ENCODE data around the gene RASD1.
"Not testable (repeated sequence)": the region's sequence is repeated elsewhere in the genome, so short reads cannot be mapped to it uniquely, and the experiment has no call there.

RASD1 gene

DNA sequence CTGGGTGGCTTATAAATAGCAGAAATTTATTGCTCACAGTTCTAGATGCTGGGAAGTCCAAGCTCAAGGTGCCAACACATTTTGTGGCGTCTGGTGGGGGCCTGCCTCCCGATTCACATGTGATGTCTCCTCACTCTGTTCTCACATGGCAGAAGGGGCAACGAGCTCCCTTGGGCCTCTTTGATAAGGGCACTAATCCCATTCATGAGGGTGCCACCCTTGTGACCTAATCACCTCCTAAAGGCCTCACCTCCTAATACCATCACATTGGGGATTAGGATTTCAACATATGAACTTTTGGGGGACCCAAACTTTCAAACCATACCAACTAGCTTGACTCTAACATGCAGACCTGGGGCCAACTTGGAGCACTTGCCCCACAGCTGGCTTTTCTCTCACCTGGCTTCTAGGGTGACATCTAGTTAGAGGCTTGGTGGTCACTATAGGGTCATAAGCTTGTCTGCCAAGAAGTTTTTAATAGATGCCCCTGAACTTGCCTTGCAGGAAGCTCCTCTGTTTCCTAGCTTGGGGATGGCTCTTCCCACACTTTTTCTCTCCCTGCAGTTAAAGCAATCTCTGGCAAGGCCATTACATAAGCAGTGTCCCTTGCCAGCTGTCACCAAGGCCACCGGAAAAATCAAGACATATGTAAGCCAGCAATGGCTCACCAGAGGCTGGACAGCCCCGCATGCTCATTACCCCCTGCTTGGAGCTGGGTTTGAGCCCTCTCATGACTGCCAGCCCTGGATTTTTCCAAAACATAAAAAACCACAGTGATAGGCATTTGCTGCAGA, 27.8 kb downstream of the RASD1 start:
- no peak for DNase-seq

DNA sequence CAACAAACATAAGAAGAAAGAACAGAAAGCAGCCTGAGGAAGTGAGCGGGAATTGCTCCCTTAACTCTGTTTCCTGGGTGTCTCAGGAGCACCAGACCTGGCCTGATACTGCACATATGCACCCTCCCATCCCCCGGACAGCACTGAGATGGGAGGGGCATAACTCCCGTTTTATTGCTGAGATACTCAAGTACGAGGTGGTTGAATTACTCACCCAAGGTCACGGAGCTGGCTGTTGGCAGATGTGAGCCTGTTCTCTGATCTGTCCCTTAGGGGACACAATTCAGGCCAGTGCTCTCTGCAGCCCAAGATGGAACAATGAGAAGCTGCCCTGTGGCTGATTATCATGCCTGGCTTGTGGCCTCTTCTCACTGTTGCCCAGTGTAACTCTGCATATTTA, 28.5 kb downstream of the RASD1 start:
- no peak for DNase-seq

DNA sequence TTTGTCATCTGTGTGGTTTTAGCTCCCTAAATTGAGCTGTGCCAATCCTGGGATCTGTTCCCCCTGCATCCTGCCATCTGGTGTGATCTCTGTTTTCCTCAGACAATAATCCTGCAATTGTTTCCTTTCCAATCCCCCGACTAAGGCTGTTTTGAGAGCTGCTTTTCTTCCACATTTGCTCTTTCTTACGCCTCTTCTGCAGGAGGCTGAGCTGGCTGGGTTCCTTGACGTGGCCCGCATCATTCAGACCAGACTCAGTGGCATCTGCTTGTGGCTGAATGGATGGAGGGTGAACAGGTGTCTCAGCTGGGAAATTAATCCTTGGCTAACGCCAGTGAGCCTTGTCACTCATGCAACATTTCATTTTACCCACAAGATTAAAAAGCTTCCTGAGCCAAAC, 29.2 kb downstream of the RASD1 start:
- no peak for DNase-seq

DNA sequence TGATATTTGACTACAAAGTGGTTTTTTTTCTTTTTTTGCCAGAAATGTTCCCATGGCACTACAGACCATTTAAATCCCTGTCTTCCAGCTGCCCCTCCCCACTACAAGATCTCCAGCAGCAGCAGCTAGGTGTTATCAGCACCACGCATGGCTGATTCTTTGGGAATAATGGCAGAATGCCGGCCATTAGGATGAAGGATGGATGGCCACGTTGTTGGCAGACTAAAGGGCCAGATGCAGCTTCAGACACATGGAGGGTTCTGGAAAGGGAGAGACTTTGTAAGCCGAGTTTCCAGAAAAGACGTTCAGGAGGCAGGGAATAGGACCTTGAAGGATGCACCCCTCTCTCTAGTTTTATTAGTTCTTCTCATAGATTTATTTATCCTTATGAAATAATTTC, 29.7 kb downstream of the RASD1 start:
- no peak for DNase-seq

DNA sequence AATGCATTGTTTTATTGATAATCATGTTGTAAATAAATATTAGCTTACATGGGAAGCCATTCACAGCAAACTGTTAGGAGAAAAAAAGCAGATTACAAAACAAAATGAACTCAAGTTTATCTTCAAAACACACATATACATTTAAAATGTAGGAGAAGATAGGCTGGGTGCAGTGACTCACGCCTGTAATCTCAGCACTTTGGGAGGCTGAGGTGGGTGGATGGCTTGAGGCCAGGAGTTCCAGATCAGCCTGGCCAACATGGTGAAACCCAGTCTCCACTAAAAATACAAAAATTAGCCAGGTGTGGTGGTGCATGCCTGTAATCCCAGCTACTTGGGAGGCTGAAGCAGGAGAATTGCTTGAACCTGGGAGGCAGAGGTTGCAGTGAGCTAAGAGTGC, 30.3 kb downstream of the RASD1 start:
- DNase-seq, result not testable (repeated sequence)

DNA sequence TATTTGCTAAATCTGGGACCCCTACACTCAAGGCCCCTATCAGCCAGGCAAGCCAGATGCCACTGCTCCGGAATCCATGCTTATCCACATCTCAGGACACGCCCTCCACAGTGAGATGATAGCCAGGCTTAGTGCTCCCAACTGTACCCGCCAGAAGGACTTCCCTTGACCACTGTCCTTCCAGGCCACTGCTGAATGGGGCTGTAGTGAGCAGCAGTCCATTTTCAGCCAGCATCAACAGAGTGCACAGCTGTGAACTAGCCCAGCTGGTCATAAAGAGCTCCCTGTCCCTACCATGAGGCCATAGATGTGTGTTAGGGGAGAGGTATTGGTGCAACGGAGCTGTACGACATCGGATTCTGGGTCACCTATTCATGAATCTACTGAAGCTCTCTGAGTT, 32.4 kb downstream of the RASD1 start:
- DNase-seq, result no peak

DNA sequence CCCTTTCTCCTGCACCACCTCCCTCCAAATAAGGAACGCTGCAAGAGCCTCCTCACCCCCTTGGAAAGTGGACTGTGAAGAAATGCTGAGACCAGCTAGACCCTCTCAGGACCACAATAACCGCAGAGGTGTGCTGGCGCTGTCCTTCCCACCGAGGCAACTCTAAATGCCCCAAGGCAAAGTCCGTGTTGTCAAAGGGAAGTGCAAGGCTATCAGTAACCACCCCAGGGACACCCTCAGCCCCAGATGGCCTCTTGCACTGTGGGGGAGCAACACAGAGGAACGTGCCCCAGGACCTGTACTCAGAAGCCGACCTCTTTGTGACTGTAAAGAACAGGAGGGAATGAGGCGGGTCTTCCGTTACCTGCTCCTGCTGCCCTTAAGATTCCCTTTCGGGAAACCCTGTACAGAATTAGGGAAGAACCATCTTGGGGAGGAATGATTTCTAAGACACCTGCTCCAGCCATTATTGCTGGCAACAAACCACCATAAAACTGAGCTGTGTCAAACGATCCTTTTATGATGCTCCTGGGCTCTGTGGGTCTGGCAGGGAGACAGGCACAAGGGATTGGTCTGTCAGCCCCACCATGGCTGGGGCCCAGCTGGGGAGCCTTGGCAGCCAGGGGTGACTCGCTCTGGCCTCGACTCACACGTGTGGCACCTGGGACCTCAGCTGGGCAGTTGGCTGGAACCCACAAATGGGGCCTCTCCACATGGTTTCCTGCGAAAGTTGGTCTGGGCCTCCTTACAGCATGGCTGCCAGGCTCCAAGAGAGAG, 34.0 kb downstream of the RASD1 start:
- DNase-seq, result no peak

DNA sequence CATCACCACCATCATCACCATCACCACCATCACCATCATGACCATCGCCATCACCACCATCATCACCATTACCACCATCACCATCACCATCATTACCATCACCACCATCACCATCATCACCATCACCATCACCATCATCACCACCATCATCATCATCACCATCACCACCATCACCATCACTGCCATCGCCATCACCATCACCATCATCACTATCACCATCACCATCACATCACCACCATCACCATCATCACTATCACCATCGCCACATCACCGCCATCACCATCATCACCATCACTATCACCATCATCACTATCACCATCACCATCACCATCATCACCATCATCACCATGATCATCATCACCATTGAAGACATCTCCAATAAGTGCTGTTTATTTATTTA, 36.2 kb downstream of the RASD1 start:
- no peak for DNase-seq

DNA sequence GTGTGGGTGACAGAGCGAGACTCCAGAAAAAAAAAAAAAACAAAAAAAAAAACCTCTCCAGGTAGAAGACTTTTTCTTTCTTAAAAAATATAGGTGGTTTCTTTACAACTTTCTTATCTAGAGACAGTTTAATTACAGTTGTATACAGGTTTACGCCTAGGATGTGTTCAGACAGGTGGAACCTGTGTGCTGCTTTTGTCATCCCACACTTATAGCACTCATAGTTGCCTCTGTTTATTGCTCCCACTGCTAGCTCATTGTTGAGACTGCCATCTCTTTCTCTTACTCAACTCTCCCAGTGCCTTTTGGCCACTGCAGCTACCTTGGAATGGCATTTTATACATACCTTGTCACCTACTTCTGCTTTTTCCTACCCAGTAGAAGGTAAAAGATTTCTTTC, 38.5 kb downstream of the RASD1 start:
- no peak for DNase-seq

DNA sequence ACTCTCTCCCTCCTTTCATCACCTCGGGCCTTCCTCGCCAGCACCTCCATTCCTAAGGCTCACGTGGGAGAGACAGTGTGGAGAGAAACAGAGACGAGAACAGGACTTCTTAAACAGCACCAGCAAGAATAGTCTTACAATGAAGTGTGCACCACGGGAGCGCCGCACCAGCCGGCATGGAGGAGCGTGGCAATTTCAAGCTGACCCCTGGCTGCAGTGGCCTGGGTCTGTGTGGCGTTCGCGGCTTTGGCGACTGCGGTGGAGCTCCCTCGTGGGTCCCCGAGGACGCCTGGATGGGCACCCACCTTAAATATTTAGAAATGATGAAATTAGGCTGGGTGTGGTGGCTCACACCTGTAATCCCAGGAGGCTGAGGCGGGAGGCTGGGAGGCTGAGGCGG, 39.9 kb downstream of the RASD1 start:
- no peak for DNase-seq

DNA sequence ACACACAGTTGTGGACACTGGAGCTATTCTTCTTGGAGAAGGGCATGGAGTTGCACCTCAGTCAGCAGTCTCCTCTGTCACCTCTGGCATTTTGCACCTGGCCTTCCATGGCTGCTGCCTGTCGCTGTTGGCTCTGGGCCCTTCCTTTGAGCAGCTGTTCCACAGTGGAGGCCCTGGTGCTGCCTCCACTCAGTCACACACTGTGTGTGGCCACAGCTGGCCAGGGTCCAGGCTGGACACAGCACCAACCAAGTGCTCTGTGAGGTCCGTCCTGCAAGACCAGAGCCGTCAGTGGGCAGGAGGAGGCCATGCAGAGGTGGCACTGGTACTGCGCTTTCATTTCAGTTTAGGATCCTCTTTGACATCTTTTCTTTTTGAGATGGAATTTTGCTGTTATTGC, 41.0 kb downstream of the RASD1 start:
- no peak for DNase-seq

DNA sequence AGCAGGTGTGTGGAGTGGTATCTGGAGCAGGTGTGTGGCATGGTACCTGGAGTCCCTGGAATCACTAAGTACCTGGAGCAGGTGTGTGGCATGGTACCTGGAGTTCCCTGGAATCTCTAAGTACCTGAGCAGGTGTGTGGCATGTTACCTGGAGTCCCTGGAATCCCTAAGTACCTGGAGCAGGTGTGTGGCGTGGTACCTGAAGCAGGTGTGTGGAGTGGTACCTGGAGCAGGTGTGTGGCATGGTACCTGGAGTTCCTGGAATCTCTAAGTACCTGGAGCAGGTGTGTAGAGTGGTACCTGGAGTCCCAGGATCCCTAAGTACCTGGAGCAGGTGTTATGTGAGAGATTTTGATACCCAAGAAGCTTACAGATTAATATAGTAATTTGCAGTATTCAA, 41.5 kb downstream of the RASD1 start:
- not testable (repeated sequence) for DNase-seq

DNA sequence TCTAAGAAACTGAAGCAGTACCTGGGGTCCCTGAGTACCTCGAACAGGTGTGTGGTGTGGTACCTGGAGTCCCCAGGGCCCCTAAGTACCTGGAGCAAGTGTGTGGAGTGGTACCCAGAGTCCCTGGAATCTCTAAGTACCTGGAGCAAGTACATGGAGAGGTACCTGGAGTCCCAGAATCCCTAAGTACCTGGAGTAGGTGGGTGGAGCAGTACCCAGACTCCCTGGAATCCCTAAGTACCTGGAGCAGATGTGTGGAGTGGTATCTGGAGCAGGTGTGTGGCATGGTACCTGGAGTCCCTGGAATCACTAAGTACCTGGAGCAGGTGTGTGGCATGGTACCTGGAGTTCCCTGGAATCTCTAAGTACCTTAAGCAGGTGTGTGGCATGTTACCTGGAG, 41.9 kb downstream of the RASD1 start:
- no peak for DNase-seq

DNA sequence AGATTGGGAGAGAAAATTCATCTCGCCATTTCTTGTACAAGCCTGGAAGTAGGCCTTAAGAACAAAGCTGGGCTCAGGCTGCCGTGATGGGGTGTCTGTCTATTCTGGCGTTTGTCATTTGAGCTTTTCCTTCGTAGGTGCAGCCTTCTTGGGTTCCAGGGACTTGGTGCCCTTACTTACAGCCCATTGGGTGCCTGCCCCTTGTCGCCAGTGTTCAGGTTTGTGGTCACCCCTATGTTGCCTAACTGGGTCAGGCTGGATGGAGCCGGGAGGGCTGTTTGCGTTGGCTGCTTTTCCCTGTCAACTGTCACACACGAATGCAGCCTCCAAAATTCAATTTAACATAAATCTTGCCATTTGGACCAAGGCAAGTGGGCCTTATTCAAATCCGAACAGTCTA, 43.1 kb downstream of the RASD1 start:
- DNase-seq, result no peak

DNA sequence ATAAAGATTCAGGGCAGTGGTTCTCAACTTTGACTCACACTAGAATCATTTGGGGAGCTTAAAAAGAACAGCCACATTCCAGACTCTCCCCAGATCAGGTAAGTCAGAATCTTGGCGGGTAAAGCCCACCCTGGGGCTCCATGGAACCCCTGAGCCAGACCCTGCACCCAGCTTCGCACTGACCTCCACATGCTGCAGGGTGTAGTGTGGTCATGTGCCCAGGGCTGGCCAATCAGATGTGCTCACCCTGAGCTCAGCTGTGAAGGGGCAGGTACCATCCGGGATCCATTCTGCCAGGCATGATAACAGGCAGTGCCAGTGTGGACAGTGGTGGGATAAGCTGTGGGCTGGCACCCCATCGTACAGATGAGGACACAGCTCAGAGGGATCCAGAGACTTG, 47.5 kb downstream of the RASD1 start:
- DNase-seq, result no peak

DNA sequence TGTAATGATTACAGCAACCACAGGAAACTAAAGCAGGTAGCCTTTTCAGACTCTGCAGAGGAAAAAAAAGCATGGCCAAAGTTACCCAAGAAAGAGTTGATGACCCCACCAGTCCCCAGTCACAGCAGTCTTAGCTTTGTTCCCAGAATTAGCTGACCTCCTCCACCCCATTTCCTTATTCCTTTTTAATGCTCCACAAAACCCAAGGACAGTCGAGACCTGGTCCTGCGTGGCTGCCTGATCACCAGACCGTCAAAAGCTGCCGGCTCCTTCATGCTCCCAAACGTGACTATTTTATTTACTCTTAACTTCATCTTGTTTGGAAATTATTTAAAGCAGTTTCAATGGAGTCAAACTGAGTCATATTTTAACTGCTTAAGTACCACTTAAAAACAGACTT, 48.1 kb downstream of the RASD1 start:
- no peak for DNase-seq

DNA sequence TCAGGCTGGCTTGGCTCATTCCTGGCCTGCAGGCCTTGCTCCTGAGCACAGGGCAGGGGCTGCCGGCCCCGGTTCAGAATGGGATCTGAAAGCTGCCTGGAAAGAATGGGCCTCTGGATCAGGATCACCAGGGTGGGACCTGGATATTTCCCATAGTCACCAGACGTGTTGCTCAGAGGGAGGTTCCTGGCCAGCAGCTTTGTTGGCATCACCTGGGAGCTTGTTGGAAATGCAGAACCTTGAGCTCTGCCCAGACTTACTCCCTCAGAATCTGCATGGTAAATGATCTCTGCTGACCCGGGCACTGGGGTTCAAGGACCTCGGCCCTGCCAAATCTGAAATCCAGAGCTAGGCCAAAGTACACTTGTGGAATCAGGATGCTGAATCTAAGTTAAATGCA, 48.9 kb downstream of the RASD1 start:
- no peak for DNase-seq

DNA sequence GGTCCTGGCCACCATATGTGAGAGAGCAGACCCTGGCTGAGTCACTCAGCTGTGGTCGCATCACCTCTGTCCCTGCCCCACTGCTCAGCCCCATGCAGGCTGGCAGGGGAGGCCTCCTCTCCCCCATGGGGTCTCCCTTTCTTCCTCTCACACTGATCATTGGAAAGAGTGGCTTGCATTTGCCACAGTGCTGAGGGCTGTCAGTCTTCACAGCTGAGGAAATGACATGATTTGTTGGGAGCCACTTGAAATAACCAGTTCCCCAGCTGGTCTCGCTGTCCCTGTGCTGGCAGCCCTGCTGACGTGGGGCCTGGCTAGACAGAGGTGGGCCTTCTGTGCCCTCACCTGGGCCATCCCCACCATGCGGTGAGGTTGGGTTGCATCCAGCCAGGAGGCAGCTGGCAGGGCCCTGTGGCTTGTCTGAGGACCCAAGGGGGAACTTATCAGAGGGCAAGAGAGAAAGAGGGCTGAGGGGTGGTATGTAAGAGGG, 49.5 kb downstream of the RASD1 start:
- DNase-seq, result no peak

DNA sequence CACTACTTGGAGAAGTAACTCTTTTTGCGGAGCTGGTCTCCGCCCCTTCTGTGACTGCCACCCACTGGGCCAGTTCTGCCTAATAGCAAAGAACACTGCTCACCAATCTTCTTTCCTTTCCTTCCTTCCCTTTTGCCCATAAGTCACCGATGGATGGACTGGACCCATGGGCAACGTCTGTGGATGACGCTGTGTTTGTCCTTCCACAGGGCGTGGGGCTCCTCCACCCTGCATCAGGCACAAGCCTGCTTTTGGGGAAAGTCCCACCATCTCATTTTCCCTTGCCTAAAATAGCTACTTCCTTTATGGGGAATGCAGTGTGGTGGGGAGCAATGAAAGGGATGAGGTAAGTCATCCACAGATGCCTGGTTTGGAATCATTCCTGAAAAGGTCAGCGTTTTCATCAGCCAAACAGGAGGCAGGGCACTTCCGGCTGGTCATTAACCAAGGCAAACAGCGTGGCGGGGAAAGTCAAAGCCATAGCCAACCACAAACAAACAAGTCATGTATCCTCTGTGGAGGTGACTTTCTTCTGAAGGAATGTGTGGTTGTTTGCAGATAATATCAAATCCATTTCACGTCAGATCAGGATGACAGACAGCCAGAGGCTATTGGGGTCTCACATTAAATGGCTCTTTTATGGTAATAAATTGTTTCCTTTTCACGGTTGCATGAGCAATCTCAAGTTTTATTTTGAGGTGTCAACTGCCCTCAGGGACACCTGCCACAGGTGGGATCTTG, 50.1 kb downstream of the RASD1 start:
- no peak for DNase-seq

DNA sequence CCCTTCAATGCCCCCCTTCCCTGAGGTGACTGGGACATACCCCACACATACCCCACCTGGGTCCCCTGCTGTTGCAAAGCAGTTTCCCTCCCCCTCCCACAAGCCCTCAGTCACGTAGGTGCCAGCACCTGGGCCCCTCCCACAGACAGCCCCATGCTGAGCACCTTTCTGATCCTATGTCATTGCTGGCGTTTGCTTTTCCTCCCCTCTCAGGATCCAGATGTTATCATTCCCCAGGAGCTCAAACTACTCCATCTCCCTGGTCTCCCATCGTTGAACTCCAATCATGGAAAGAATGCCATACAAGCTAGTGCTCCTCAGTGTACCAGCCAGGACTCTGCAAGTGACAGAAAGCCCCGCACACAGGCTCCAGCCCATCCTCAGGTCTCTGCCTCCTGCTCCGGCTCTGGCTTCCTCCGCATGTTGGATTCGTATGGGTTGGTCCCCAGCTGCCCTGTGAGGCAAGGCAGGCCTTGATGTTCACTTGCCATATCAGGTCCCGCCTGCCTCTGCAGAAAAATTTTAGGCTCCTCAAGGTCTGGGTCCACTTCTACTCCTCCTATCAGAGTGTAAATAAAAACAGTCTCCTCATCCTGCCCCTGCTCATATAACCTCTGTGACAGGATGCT, 50.8 kb downstream of the RASD1 start:
- no peak for DNase-seq

All from T-helper 2 cell (primary cell).